ENCODE results near the gene ZNF135. TPM values are rescaled to one million over a fixed set of nuclear protein-coding genes. Genes with fewer than 3 reads are reported as not detected.
A peak's percentile ranks its signal among the peaks of the same experiment; 100 is the strongest.

Gene ZNF135
- total and polyA plus RNA-seq, 4 donors, result 2.2 to 13.5 (median 3.5) TPM

- Histone ChIP-seq H3K27ac (ENCODE audit: low read depth in 1 of 2, low read length in 1 of 2) (no peak overlapping the region), H3K4me1 (ENCODE audit: control insufficient read depth in 5 of 5, insufficient read depth in 5 of 5, low read length in 5 of 5) (peaks cover 0 to 10% (median 7%) of the 10 kb centered on the region in 5 donors), H3K27me3 (ENCODE audit: control insufficient read depth in 3 of 3, insufficient read depth in 3 of 3, low read length in 2 of 3) (peaks cover 0 to 4% (median 0%) of the 10 kb centered on the region in 3 donors), H3K4me3 (no peak overlapping the region), H3K9ac (ENCODE audit: insufficient read depth in 1 of 2, low read length in 2 of 2) (no peak overlapping the region), H3K9me3 (ENCODE audit: control insufficient read depth in 4 of 4, insufficient read depth in 3 of 4, low read length in 3 of 4) (peaks cover 0 to 74% (median 2%) of the 10 kb centered on the region in 4 donors), H3K36me3 (ENCODE audit: control insufficient read depth in 4 of 4, insufficient read depth in 4 of 4, low read length in 4 of 4) (no peaks in the 10 kb centered on the region)
- ATAC-seq (ENCODE audit: insufficient read depth, low FRiP score), result no peak
- TF ChIP-seq CTCF (IDR thresholded peaks at IDR 0.05; ENCODE audit: control extremely low read depth, extremely low read depth), result no peak
- 20 to 43% methylated on average over 43 to 44 of the region's 44 CpGs for WGBS, 2 donors
- peak; percentile 56 to 69 (median 60) for DNase-seq
Observed at GRCh38 chr19:58037927-58038687, 21.0 kb upstream of the ZNF135 start.

DNA sequence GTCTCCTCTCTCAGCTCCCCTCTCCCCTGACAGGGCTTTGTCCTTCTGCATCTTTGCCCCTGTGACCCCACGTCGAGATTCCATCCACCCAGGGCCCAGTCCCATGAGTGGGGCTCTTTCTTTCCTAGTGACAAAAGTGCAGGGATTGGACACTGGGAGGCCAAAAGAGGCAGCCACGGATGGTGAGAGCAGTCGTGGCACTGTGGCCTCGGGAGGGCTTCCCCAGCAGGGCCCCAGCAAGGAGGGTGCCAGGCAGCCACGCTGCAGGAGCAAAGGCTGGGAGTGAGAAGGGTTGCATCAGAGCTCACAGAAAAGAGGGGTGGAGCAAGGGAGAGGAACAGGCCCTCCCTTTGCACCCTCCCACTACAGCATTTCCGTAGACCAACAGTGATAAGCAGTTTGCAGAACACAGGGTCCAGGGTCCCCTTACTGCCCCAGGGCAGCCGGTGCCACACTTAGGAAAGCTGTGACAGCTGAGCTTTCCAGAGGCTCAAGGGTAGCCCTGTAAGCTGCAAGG lies 20.3 kb upstream of the ZNF135 start:
- Histone ChIP-seq H3K36me3 (ENCODE audit: control insufficient read depth in 4 of 4, insufficient read depth in 4 of 4, low read length in 4 of 4) (no peaks in the 10 kb centered on the region), H3K9me3 (ENCODE audit: control insufficient read depth in 4 of 4, insufficient read depth in 3 of 4, low read length in 3 of 4) (peaks cover 0 to 71% (median 2%) of the 10 kb centered on the region in 4 donors), H3K9ac (ENCODE audit: insufficient read depth in 1 of 2, low read length in 2 of 2) (no peak overlapping the region), H3K27me3 (ENCODE audit: control insufficient read depth in 3 of 3, insufficient read depth in 3 of 3, low read length in 2 of 3) (peaks cover 0 to 4% (median 0%) of the 10 kb centered on the region in 3 donors), H3K4me1 (ENCODE audit: control insufficient read depth in 5 of 5, insufficient read depth in 5 of 5, low read length in 5 of 5) (peaks cover 0 to 10% (median 7%) of the 10 kb centered on the region in 5 donors), H3K27ac (ENCODE audit: low read depth in 1 of 2, low read length in 1 of 2) (no peak overlapping the region), H3K4me3 (no peak overlapping the region)
- ATAC-seq (ENCODE audit: insufficient read depth, low FRiP score) (no peak), DNase-seq (peak; percentile 58 to 71 (median 66))
- no peak for TF ChIP-seq CTCF (IDR thresholded peaks at IDR 0.05; ENCODE audit: control extremely low read depth, extremely low read depth)
- 20 to 23% methylated on average over 8 of the region's 8 CpGs for WGBS, 2 donors

DNA sequence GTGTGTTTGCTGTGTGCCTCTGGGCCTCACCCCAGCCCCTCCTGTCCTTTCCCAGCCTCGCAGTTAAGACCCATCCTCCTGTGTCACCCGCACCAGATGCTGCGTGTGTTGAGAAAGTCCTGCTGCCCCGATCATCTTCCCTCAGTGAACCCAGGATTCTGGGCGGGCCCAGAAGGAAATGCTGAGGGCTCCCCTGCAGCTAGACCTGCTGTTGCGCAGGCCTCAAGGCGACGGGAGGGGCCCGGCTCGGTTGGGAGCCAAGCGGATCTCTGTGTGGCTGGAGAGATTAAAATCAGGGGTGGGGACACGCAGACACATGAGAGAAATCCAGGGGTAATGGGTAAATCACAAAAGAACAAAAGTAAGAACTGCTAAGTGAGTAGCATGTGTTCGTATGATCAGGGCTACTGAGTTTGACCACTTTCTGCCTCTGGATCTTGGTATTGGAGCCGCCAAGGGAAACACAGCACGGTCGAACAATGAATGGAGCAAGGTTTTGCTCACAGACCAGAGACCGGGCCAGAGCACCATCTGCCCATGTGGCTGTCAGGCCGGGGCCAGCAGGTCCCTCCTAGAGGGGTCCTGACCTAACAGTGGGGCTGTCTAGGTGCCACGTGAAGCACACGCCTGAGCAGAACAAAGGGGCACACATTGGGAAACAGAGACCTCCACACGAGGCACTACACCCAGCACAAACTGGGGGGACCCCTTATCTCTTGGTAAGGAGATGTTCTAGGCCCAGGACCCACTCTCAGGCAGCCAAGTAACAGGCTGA lies 18.1 kb upstream of the ZNF135 start:
- no peaks in the 10 kb centered on the region for H3K27me3 ChIP-seq (ENCODE audit: control insufficient read depth in 3 of 3, insufficient read depth in 3 of 3, low read length in 2 of 3)
- H3K9ac ChIP-seq (ENCODE audit: insufficient read depth in 1 of 2, low read length in 2 of 2), result no peak overlapping the region
- peaks cover 0 to 10% (median 2%) of the 10 kb centered on the region in 5 donors for H3K4me1 ChIP-seq (ENCODE audit: control insufficient read depth in 5 of 5, insufficient read depth in 5 of 5, low read length in 5 of 5)
- no peaks in the 10 kb centered on the region for H3K36me3 ChIP-seq (ENCODE audit: control insufficient read depth in 4 of 4, insufficient read depth in 4 of 4, low read length in 4 of 4)
- no peak for ATAC-seq (ENCODE audit: insufficient read depth, low FRiP score)
- no peak overlapping the region for H3K27ac ChIP-seq (ENCODE audit: low read depth in 1 of 2, low read length in 1 of 2)
- no peak for TF ChIP-seq CTCF (IDR thresholded peaks at IDR 0.05; ENCODE audit: control extremely low read depth, extremely low read depth)
- no peak for DNase-seq
- peaks cover 0 to 76% (median 3%) of the 10 kb centered on the region in 4 donors for H3K9me3 ChIP-seq (ENCODE audit: control insufficient read depth in 4 of 4, insufficient read depth in 3 of 4, low read length in 3 of 4)
- H3K4me3 ChIP-seq, result no peak overlapping the region
- WGBS, 2 donors, result 85 to 87% methylated on average over 21 of the region's 21 CpGs
